Upper lobe of left lung (tissue), 6 donors: Measurements from ENCODE around the gene WDR45B. TPM values are rescaled to one million over a fixed set of nuclear protein-coding genes. Genes with fewer than 3 reads are reported as not detected.

Experiments used
- ATAC-seq, 2 donors: fragments of 200-7000 bp; cut with Tn5 transposase; one replicate each; pipeline ENCODE4 v1.9.1; 2022; ENCODE audit warnings: mild to moderate bottlenecking in 2 of 2, moderate library complexity in 2 of 2; ENCODE audit not compliant: low FRiP score in 2 of 2
- DNase-seq, 2 donors: peaks; one replicate each; pipeline ENCODE4 v3.0.0-alpha.2; 2019 to 2020
- H3K27ac ChIP-seq, 4 donors: fragments of 200-600 bp; sonication (generic); one replicate each; pipeline ENCODE4 v1.5.1; 2016 to 2019
- H3K27me3 ChIP-seq, 4 donors: fragments of 200-600 bp; sonication (generic); one replicate each; pipeline ENCODE4 v1.5.1; 2017 to 2019
- H3K36me3 ChIP-seq, 4 donors: fragments of 200-600 bp; sonication (generic); one replicate each; pipeline ENCODE4 v1.5.1; 2016 to 2019
- H3K4me1 ChIP-seq, 4 donors: fragments of 200-600 bp; sonication (generic); one replicate each; pipeline ENCODE4 v1.5.1; 2018 to 2019
- H3K4me3 ChIP-seq, 4 donors: fragments of 200-600 bp; sonication (generic); one replicate each; pipeline ENCODE4 v1.5.1; 2017 to 2019; ENCODE audit warnings: mild to moderate bottlenecking in 2 of 4, moderate library complexity in 1 of 4
- H3K9me3 ChIP-seq, 4 donors: fragments of 200-600 bp; sonication (generic); one replicate each; pipeline ENCODE4 v1.5.1; 2018 to 2019
- EP300 ChIP-seq, 4 donors: sonication (generic); formaldehyde crosslinking; IDR thresholded peaks; one replicate each; pipeline ENCODE4 v1.5.1; 2017; ENCODE audit warnings: antibody characterized with exemption in 4 of 4, control low read depth in 2 of 4
- POLR2A ChIP-seq, 4 donors: fragments of 450-650 bp; IDR thresholded peaks; one replicate each; pipeline ENCODE4 v1.5.1; 2016 to 2017; ENCODE audit warnings: antibody characterized with exemption in 4 of 4, mild to moderate bottlenecking in 2 of 4
- POLR2AphosphoS5 ChIP-seq, 2 donors: sonication (generic); formaldehyde crosslinking; IDR thresholded peaks; one replicate each; pipeline ENCODE4 v1.5.1; 2017; ENCODE audit warnings: antibody characterized with exemption in 2 of 2
- WGBS, 2 donors: methylation state at CpG; one replicate each; pipeline ENCODE4 v1.1.5; 2017 to 2018; 5-methylcytosine and 5-hydroxymethylcytosine counted together
- total RNA-seq, 6 donors: library from RNA; depleted of rRNA in 4 of 6; stranded (reverse); fragments of >200 nt in 4 of 6; gene quantifications; one replicate each; pipeline versions ENCODE4 v1.1.0 to v1.2.1, GENCODE V29; 2016 to 2021
- TF ChIP-seq, protein P1 (sequence below), 6 experiments: fragments of 450-650 bp in 4 of 6; fragments of 200-600 bp in 2 of 6; sonication (generic) in 2 of 6; IDR thresholded peaks; one replicate each; pipeline ENCODE4 v1.5.1; 2016 to 2019; ENCODE audit warnings: antibody characterized with exemption in 6 of 6
- donor health status: DM: no; HTN: no; CAD: no; lungs with moderate emphysema.
- donor health status: DM: no; HTN: yes; CAD: no; lungs with severe emphysema.

Gene WDR45B
- total RNA-seq, 6 donors from 2014 or later, result 54.9 to 90.0 (median 74.3) TPM

- H3K27ac ChIP-seq, result peak overlapping the region in 2 of 4 donors; percentile 35 to 51
- H3K4me1 ChIP-seq, result peaks cover 3 to 20% (median 5%) of the 10 kb centered on the region in 4 donors
- ATAC-seq (peak in 1 of 2 donors; percentile 71), DNase-seq (peak in 1 of 2 donors; percentile 74)
- no peaks in the 10 kb centered on the region for H3K27me3 ChIP-seq
- 90 to 95% methylated on average over 27 to 33 of the region's 37 CpGs for WGBS, 2 donors
- H3K9me3 ChIP-seq, result no peaks in the 10 kb centered on the region
- H3K4me3 ChIP-seq, result no peak overlapping the region
- peaks cover 14 to 73% (median 52%) of the 10 kb centered on the region in 4 donors for H3K36me3 ChIP-seq
- no peak for TF ChIP-seq POLR2A (IDR thresholded peaks at IDR 0.05)
- TF ChIP-seq, protein P1, sequence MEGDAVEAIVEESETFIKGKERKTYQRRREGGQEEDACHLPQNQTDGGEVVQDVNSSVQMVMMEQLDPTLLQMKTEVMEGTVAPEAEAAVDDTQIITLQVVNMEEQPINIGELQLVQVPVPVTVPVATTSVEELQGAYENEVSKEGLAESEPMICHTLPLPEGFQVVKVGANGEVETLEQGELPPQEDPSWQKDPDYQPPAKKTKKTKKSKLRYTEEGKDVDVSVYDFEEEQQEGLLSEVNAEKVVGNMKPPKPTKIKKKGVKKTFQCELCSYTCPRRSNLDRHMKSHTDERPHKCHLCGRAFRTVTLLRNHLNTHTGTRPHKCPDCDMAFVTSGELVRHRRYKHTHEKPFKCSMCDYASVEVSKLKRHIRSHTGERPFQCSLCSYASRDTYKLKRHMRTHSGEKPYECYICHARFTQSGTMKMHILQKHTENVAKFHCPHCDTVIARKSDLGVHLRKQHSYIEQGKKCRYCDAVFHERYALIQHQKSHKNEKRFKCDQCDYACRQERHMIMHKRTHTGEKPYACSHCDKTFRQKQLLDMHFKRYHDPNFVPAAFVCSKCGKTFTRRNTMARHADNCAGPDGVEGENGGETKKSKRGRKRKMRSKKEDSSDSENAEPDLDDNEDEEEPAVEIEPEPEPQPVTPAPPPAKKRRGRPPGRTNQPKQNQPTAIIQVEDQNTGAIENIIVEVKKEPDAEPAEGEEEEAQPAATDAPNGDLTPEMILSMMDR (IDR thresholded peaks at IDR 0.05), result peak in 1 of 6 experiments; percentile 31
- TF ChIP-seq EP300 (IDR thresholded peaks at IDR 0.05), result no peak
These were observed 34.8 kb downstream of the WDR45B start for GRCh38 chr17:82613283-82614094.

DNA sequence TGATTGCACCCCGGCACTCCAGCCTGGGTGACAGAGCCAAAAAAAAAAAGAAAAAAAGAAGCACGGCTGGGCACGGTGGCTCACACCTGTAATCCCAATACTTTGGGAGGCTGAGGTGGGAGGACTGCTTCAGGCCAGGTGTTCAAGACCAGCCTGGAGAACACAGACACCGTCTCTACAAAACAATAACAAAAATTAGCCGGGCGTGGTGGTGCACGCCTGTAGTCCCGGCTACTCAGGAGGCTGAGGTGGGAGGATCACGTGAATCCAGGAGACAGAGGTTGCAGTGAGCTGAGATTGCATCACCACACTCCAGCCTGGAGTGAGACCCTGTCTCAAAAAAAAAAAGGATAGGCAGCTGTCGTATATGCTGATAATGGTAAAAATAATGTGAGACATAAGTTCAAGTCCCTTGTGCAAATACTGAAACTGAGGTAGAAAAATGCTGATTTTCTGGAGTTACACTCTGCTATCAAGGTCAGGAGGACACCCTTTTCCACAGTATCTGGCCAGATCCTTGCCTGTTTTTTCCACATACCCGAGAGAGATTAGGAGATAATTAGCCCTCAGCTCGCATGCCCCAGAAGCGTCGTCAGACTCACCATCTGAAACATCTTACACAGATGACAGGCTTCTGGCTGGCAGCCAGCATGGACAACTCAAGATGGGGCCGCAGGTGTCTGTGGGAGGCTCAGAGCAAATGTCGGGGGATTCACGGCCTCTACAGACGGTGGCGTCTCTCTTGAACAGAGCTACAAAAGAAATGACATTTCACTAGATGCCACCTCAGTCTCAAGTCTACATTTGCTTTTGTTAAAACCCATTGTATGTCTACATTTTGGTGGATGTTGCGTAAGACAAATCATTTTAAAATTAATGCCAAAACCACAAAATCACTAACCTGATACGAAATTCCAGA lies 36.8 kb downstream of the WDR45B start:
- Histone ChIP-seq H3K9me3 (no peaks in the 10 kb centered on the region), H3K4me1 (peaks cover 3 to 20% (median 5%) of the 10 kb centered on the region in 4 donors), H3K4me3 (no peak overlapping the region), H3K27ac (peak overlapping the region in 2 of 4 donors; percentile 19 to 23), H3K36me3 (peaks cover 9 to 57% (median 31%) of the 10 kb centered on the region in 4 donors), H3K27me3 (no peaks in the 10 kb centered on the region)
- ATAC-seq, result no peak
- DNase-seq, result no peak
- 75 to 76% methylated on average over 21 of the region's 21 CpGs for WGBS, 2 donors
- TF ChIP-seq EP300 (IDR thresholded peaks at IDR 0.05) (no peak), POLR2AphosphoS5 (IDR thresholded peaks at IDR 0.05) (no peak), POLR2A (IDR thresholded peaks at IDR 0.05) (no peak)
- TF ChIP-seq, protein P1 (IDR thresholded peaks at IDR 0.05), result no peak

DNA sequence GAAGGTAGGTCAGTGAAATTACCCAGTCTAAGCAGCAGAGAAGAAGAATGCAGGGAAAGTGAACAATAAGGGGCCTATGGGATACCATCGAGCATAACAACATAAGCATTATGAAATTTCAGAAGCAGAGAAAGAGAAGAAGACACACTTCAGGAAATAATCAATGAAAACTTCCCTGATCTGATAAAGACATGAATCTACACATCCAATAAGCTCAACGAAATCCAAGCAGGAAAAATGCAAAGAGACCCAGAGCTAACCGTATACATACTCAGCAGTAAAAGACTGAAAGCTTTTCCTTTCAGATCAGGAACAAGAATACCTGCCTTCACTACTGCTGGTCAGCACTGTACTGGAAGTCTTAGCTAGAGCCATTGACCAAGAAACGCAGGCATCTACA lies 38.6 kb downstream of the WDR45B start:
- H3K4me3 ChIP-seq, result no peak overlapping the region
- no peaks in the 10 kb centered on the region for H3K9me3 ChIP-seq
- H3K27ac ChIP-seq, result peak overlapping the region in 2 of 4 donors; percentile 35 to 38
- H3K36me3 ChIP-seq, result peaks cover 0 to 57% (median 13%) of the 10 kb centered on the region in 4 donors
- peaks cover 8 to 34% (median 14%) of the 10 kb centered on the region in 4 donors for H3K4me1 ChIP-seq
- ATAC-seq (no peak), DNase-seq (no peak)
- no peaks in the 10 kb centered on the region for H3K27me3 ChIP-seq
- 73 to 76% methylated on average over 4 of the region's 4 CpGs for WGBS, 2 donors
- TF ChIP-seq, protein P1 (IDR thresholded peaks at IDR 0.05), result no peak
- TF ChIP-seq POLR2AphosphoS5 (IDR thresholded peaks at IDR 0.05), result no peak
- no peak for TF ChIP-seq EP300 (IDR thresholded peaks at IDR 0.05)
- TF ChIP-seq POLR2A (IDR thresholded peaks at IDR 0.05), result no peak

- no peaks in the 10 kb centered on the region for H3K27me3 ChIP-seq
- TF ChIP-seq POLR2A (IDR thresholded peaks at IDR 0.05), result no peak
- no peak for TF ChIP-seq EP300 (IDR thresholded peaks at IDR 0.05)
- TF ChIP-seq, protein P1 (IDR thresholded peaks at IDR 0.05), result no peak
- no peak for TF ChIP-seq POLR2AphosphoS5 (IDR thresholded peaks at IDR 0.05)
- H3K27ac ChIP-seq, result peak overlapping the region in 2 of 4 donors; percentile 7 to 35
- H3K36me3 ChIP-seq, result peaks cover 0 to 51% (median 10%) of the 10 kb centered on the region in 4 donors
- H3K9me3 ChIP-seq, result no peaks in the 10 kb centered on the region
- WGBS, 2 donors, result 67 to 69% methylated on average over 5 of the region's 5 CpGs
- DNase-seq (no peak), ATAC-seq (no peak)
- H3K4me3 ChIP-seq, result no peak overlapping the region
- peaks cover 17 to 42% (median 21%) of the 10 kb centered on the region in 4 donors for H3K4me1 ChIP-seq
These were observed 39.4 kb downstream of the WDR45B start for GRCh38 chr17:82608816-82609215.
